OCI-LY3 (cell line): ENCODE data around the gene FICD.

Experiments used
- H2AFZ ChIP-seq: fragments of 200-600, 300-600 bp; shearing (Covaris generic); 2 replicates; pipeline ENCODE4 v1.6.0; 2014; ENCODE audit warnings: antibody characterized with exemption, low read depth, low read length
- H3K27ac ChIP-seq: fragments of 200-600, 300-600 bp; sonication (generic); 2 replicates; pipeline ENCODE4 v1.5.1; 2014; ENCODE audit warnings: mild to moderate bottlenecking, low read length, moderate library complexity, mixed read lengths
- H3K27me3 ChIP-seq: fragments of 200-600, 300-600 bp; sonication (generic); 2 replicates; pipeline ENCODE4 v1.6.1; 2014; ENCODE audit warnings: low read depth, low read length, mixed read lengths
- H3K36me3 ChIP-seq: fragments of 200-600, 300-600 bp; sonication (generic); replicated peaks from 2 replicates; pipeline ENCODE3; 2014; ENCODE audit warnings: low read depth, low read length, mixed read lengths
- H3K4me1 ChIP-seq: fragments of 300-600, 200-600 bp; sonication (generic); 2 replicates; pipeline ENCODE4 v1.6.1; 2014; ENCODE audit warnings: low read length, mixed read lengths
- H3K4me2 ChIP-seq: fragments of 200-600, 300-600 bp; sonication (generic); 2 replicates; pipeline ENCODE4 v1.6.1; 2014; ENCODE audit warnings: low read length, mixed read lengths
- H3K4me3 ChIP-seq: fragments of 300-600, 200-600 bp; sonication (generic); 2 replicates; pipeline ENCODE4 v1.5.1; 2014; ENCODE audit warnings: antibody characterized with exemption, mild to moderate bottlenecking, low read length, moderate library complexity
- H3K79me2 ChIP-seq: fragments of 300-600, 200-600 bp; shearing (Covaris generic); 2 replicates; pipeline ENCODE4 v1.6.1; 2014; ENCODE audit warnings: mild to moderate bottlenecking, low read length, mixed read lengths
- H3K9ac ChIP-seq: fragments of 300-600, 200-600 bp; shearing (Covaris generic); 2 replicates; pipeline ENCODE4 v1.6.0; 2014; ENCODE audit warnings: mild to moderate bottlenecking, low read length, moderate library complexity
- H3K9me3 ChIP-seq: fragments of 200-600, 300-600 bp; shearing (Covaris generic); 2 replicates; pipeline ENCODE4 v1.6.1; 2014; ENCODE audit warnings: low read length, mixed read lengths; ENCODE audit not compliant: insufficient read depth
- H4K20me1 ChIP-seq: fragments of 200-600, 300-600 bp; sonication (generic); 2 replicates; pipeline ENCODE4 v1.6.1; 2016; ENCODE audit warnings: low read length, mixed read lengths; ENCODE audit not compliant: insufficient read depth
- CTCF ChIP-seq: fragments of 200-600, 300-600 bp; sonication (generic); IDR thresholded peaks from 2 replicates; pipeline ENCODE4 v1.5.1; 2014; ENCODE audit warnings: antibody characterized with exemption, low read length, low read depth
- EZH2phosphoT487 ChIP-seq: fragments of 200-600 bp; shearing (Covaris generic); IDR thresholded peaks from 2 replicates; pipeline ENCODE4 v1.6.1; 2018; ENCODE audit warnings: antibody characterized with exemption, mixed run types, low read depth

The FICD gene

GRCh38 chr12:108473400-108474055, 41.5 kb upstream of the FICD start:
- H3K4me2 ChIP-seq = no peak overlapping the region
- no peak overlapping the region for H2AFZ ChIP-seq
- H3K27me3 ChIP-seq = no peaks in the 10 kb centered on the region; the same call in 1 of the 2 replicates
- H3K79me2 ChIP-seq = no peaks in the 10 kb centered on the region
- TF ChIP-seq CTCF (no peak), EZH2phosphoT487 (no peak)
- no peaks in the 10 kb centered on the region for H3K9me3 ChIP-seq
- no peaks in the 10 kb centered on the region for H3K4me1 ChIP-seq
- 0 out of 2 replicates have a peak, but pooled peaks cover 8% of the 10 kb centered on the region for H4K20me1 ChIP-seq
- H3K36me3 ChIP-seq = no peaks in the 10 kb centered on the region
- H3K9ac ChIP-seq = no peak overlapping the region
- H3K4me3 ChIP-seq = no peak overlapping the region
- H3K27ac ChIP-seq = no peak overlapping the region

- no peak for TF ChIP-seq EZH2phosphoT487
- TF ChIP-seq CTCF = no peak
- no peak overlapping the region for H3K4me3 ChIP-seq
- H3K9ac ChIP-seq = no peak overlapping the region
- 0 out of 2 replicates have a peak, but pooled peaks cover 7% of the 10 kb centered on the region for H4K20me1 ChIP-seq
- H2AFZ ChIP-seq = no peak overlapping the region
- H3K36me3 ChIP-seq = no peaks in the 10 kb centered on the region
- no peak overlapping the region for H3K4me2 ChIP-seq
- H3K27me3 ChIP-seq = no peaks in the 10 kb centered on the region; the same call in 1 of the 2 replicates
- no peaks in the 10 kb centered on the region for H3K9me3 ChIP-seq
- H3K27ac ChIP-seq = no peak overlapping the region
- H3K4me1 ChIP-seq = no peaks in the 10 kb centered on the region
- H3K79me2 ChIP-seq = no peaks in the 10 kb centered on the region
Observed at GRCh38 chr12:108475396-108475795, 39.7 kb upstream of the FICD start.

- Histone ChIP-seq H3K9me3 (no peaks in the 10 kb centered on the region), H3K4me3 (no peak overlapping the region), H3K79me2 (no peaks in the 10 kb centered on the region), H2AFZ (no peak overlapping the region), H4K20me1 (no peaks in the 10 kb centered on the region), H3K9ac (no peak overlapping the region), H3K4me2 (no peak overlapping the region), H3K4me1 (no peaks in the 10 kb centered on the region), H3K27me3 (no peaks in the 10 kb centered on the region; the same call in 1 of the 2 replicates), H3K27ac (no peak overlapping the region), H3K36me3 (no peaks in the 10 kb centered on the region)
- TF ChIP-seq CTCF = no peak
- TF ChIP-seq EZH2phosphoT487 = no peak
Observed at GRCh38 chr12:108477055-108477880, 37.8 kb upstream of the FICD start.

- Histone ChIP-seq H3K4me2 (no peak overlapping the region), H3K79me2 (no peaks in the 10 kb centered on the region), H3K36me3 (no peaks in the 10 kb centered on the region), H2AFZ (no peak overlapping the region), H3K9ac (no peak overlapping the region), H3K27me3 (no peaks in the 10 kb centered on the region; the same call in 1 of the 2 replicates), H3K4me1 (peaks cover 3% of the 10 kb centered on the region; the same call in 1 of the 2 replicates), H4K20me1 (no peaks in the 10 kb centered on the region), H3K9me3 (no peaks in the 10 kb centered on the region), H3K27ac (no peak overlapping the region), H3K4me3 (no peak overlapping the region)
- TF ChIP-seq CTCF (no peak), EZH2phosphoT487 (no peak)
Observed at GRCh38 chr12:108477881-108478259, 37.2 kb upstream of the FICD start.
